GM12864 (cell line): ENCODE measurements around the gene NUMA1.
A peak's percentile ranks its signal among the peaks of the same experiment; 100 is the strongest.

Experiments used
- DNase-seq: peaks from one replicate; pipeline ENCODE4 v3.0.0-alpha.2; 2011; ENCODE audit warnings: low read depth
- H3K4me3 ChIP-seq: 2 replicates; pipeline ENCODE4 v1.5.1; 2011; ENCODE audit warnings: mild to moderate bottlenecking, low read depth, low read length, control low read depth
- TF ChIP-seq, protein P1 (sequence below): IDR thresholded peaks from 2 replicates; pipeline ENCODE4 v1.5.1; 2011; ENCODE audit warnings: low read depth, mild to moderate bottlenecking, moderate library complexity, low read length, control low read depth, inconsistent platforms; ENCODE audit errors: missing control alignments

The NUMA1 gene

DNA sequence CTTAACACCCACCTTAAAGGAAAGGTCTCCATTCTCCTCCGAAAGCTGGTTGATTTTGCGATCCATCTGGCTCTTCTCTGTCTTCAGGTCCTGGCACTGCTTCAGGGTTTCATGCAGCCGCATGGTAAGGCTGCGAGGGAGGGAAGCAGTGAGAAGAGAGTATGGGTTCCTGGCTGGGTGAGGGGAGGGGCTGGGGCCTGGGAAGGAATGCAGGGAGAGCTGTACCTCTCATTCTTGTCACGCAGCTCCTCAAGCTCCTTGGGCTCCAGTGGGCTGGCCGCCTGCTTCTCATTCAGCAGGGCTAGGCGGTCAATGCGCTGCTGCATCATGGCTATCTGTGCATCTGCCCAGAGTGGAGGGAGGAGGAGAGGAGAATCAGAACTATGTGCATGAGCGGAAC, 62.2 kb downstream of the NUMA1 start:
- TF ChIP-seq, protein P1, sequence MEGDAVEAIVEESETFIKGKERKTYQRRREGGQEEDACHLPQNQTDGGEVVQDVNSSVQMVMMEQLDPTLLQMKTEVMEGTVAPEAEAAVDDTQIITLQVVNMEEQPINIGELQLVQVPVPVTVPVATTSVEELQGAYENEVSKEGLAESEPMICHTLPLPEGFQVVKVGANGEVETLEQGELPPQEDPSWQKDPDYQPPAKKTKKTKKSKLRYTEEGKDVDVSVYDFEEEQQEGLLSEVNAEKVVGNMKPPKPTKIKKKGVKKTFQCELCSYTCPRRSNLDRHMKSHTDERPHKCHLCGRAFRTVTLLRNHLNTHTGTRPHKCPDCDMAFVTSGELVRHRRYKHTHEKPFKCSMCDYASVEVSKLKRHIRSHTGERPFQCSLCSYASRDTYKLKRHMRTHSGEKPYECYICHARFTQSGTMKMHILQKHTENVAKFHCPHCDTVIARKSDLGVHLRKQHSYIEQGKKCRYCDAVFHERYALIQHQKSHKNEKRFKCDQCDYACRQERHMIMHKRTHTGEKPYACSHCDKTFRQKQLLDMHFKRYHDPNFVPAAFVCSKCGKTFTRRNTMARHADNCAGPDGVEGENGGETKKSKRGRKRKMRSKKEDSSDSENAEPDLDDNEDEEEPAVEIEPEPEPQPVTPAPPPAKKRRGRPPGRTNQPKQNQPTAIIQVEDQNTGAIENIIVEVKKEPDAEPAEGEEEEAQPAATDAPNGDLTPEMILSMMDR = no peak
- no peak for DNase-seq
- H3K4me3 ChIP-seq = no peak overlapping the region

GRCh38 chr11:72015511-72016061, 64.8 kb downstream of the NUMA1 start:
- no peak for DNase-seq
- TF ChIP-seq, protein P1 = peak; percentile 51

DNA sequence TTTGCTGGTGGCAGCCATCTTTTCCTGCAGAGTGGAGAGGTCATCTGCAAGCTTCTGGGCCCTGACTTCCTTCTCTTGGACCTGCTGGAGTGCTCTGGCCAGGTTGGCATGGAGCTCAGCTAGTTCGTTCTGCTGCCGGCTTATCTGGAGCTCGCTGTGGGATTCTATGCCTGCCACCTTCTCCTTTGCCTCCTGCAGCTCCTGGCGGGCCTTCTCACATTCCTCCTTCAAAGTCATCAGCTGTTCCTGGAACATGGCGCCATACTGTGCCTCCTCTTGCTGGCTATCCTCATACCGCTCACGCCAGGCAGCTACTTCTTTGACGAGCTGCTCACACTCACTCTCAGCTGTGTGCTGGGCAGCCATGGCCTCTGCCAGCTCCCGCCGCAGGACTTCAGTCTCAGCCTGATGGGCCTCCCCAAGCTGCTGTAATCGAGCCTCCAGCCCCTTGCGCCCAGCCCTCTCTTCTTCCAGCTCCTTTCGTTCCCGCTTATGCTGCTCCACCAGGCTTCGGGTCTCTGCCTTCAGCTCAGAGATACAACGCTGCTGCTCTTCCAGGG, 65.5 kb downstream of the NUMA1 start:
- no peak for DNase-seq
- no peak overlapping the region for H3K4me3 ChIP-seq
- TF ChIP-seq, protein P1 = no peak

More at GRCh38 chr11:72015511-72016061, 64.8 kb downstream of the NUMA1 start:
- H3K4me3 ChIP-seq = no peak overlapping the region

DNA sequence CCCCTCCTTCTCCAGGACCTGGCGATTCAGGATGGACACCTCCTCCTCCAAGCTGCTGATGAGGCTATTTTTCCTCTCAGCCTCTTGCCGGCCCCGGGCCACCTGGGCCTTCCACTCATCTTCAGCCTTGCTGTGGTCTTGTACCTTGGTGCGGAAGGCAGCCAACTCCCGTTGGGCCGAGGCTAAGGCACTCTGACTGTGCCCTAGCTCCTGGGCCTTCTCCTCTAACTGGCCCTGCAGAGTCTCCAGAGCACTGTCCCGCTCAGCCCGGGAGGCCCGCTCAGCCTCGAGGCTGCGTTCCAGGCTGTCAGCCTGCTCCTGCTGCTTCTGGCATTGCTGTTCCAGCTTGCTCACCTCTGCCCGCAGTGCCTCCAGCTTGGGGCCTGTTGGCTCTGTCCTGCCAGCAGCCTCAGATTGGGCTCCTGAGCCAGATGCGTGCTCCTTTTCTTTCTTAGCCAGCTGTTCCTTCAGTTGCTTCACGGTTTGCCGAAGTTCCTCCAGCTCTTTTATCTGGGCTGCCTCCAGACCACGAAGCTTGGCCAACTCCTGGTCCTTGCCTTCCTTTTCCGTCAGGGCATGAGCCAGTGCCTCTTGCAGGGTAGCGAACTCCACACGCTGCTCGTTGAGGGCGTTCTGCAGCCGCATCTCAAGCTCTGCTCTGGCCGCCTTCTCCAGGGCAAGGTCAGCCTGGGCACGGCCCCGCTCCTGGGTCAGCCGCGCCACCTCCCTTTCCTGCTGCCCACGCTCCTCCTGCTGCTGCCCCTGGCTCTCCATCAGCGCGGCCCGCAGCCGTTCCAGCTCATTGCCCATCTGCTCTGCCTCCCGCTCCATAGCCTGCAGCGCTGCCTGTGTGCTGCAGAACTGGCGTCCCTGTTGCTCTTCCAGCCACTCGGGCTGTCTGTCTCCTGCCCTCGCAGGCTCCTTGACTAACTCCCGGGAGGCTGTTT, 66.3 kb downstream of the NUMA1 start:
- H3K4me3 ChIP-seq = no peak overlapping the region
- DNase-seq = no peak
- TF ChIP-seq, protein P1 = no peak

DNA sequence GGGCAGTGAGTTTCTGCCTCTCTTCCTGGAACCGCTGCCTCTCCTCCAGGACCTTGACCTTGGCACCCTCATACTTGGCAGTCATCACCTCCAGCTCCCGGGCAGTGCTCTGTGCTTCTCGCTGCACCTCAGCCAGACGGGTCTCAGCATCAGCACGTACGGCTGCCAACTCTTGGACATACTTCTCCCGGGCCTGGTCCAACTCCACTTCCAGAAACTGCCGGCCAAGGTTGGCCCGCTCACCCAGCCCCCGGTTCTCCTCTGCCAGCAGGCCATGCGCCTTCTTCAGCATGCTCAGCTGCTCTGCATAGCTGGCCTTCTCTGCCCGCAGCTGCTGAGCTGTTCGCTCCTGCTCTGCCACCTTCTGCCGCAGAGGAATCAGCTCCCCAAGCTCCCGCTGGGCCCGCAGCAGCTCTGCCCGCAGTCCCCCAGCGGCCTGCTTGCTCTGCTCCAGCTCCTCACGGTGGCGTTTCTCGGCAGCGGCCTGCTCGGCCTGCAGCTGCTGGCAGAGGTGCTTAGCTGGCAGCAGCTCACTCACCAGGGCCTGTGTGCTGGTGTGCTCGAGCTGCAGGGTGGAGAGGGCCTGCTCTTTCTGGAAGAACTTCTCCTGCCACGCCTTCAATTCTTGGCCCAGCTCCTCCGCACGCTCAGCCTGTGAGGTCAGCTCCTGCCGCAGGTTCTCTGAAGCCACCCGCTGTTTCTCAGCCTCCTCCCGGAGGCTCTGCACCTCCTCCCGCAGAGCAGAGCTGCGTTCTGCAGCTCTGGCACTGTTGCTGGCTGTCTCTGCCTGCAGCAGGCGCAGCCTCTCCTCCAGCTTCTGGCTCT, 67.2 kb downstream of the NUMA1 start:
- DNase-seq = no peak
- no peak overlapping the region for H3K4me3 ChIP-seq
- TF ChIP-seq, protein P1 = no peak

DNA sequence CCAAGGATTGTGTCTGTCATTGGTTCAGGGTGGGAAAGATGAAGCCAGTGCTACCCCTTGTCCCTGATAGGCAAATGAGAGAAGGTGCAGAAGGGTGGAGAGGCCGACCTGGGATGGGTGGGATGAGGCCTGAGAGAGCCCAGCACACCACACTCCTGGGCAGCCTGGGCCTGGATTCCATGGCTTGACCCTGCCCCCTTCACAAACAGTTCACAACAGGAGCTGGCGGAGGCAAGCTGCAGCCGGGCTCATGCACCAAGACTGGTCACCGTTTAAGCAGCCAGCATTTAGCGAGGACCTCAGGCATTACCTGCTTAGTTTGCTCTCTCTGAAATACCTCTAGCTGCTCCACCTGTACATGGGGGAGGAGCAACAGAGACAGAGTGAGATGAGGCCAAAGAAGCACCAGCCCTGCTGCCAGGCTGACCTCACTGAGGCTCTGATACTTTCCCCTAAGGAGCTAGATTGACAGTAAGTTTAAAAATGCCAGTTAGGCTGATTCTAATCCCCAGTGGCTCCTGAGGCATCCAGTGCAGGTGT, 68.2 kb downstream of the NUMA1 start:
- TF ChIP-seq, protein P1 = no peak
- DNase-seq = no peak
- H3K4me3 ChIP-seq = no peak overlapping the region
